SK-N-SH treated with all-trans-retinoic acid at 6 μM for 48 hours (cell line): ENCODE data around the gene VPS39.

ENCODE experiments used
- ARNTL ChIP-seq: fragments of 450-650 bp; formaldehyde crosslinking; IDR thresholded peaks from 2 replicates; pipeline ENCODE4 v1.5.0; 2020; ENCODE audit warnings: low read depth, mild to moderate bottlenecking, moderate library complexity, borderline replicate concordance
- BACH2 ChIP-seq: fragments of 250-450 bp; sonication (Bioruptor Pico); IDR thresholded peaks from 2 replicates; pipeline ENCODE4 v1.9.0; 2021; ENCODE audit warnings: mild to moderate bottlenecking, borderline replicate concordance
- CSRNP3 ChIP-seq: fragments of 250-450 bp; sonication (Bioruptor Pico); IDR thresholded peaks from 2 replicates; pipeline ENCODE4 v1.5.1; 2021; ENCODE audit warnings: mild to moderate bottlenecking, moderate library complexity
- ISL1 ChIP-seq: fragments of 250-450 bp; sonication (Bioruptor Pico); IDR thresholded peaks from 2 replicates; pipeline ENCODE4 v2.1.2; 2022; ENCODE audit warnings: mild to moderate bottlenecking, moderate library complexity
- OSR1 ChIP-seq: fragments of 250-450 bp; sonication (Bioruptor Pico); IDR thresholded peaks from 2 replicates; pipeline ENCODE4 v1.8.0; 2022; ENCODE audit warnings: moderate library complexity, mild to moderate bottlenecking, inconsistent platforms
- PPARA ChIP-seq: fragments of 250-450 bp; sonication (Bioruptor Pico); IDR thresholded peaks from 2 replicates; pipeline ENCODE4 v1.5.0; 2020; ENCODE audit warnings: mild to moderate bottlenecking, borderline replicate concordance
- SNAI2 ChIP-seq: fragments of 250-450 bp; sonication (Bioruptor Pico); IDR thresholded peaks from 2 replicates; pipeline ENCODE4 v1.5.0; 2020; ENCODE audit warnings: mild to moderate bottlenecking, moderate library complexity
- TOX ChIP-seq: fragments of 250-450 bp; sonication (Bioruptor Pico); IDR thresholded peaks from 2 replicates; pipeline ENCODE4 v1.8.0; 2021; ENCODE audit warnings: mild to moderate bottlenecking, moderate library complexity, borderline replicate concordance
- ZC3H10 ChIP-seq: fragments of 250-450 bp; sonication (Bioruptor Pico); IDR thresholded peaks from 2 replicates; pipeline ENCODE4 v1.5.1; 2021; ENCODE audit warnings: mild to moderate bottlenecking, moderate library complexity
- ZFP30 ChIP-seq: fragments of 450-650 bp; formaldehyde crosslinking; IDR thresholded peaks from 2 replicates; pipeline ENCODE4 v1.5.0; 2022; ENCODE audit warnings: mild to moderate bottlenecking, moderate library complexity
- ZNF565 ChIP-seq: fragments of 450-650 bp; formaldehyde crosslinking; conservative IDR thresholded peaks from 2 replicates; pipeline ENCODE4 v1.5.0; 2020; ENCODE audit warnings: low read depth, mild to moderate bottlenecking, moderate library complexity
- TF ChIP-seq, protein P1 (sequence below): fragments of 250-450 bp; sonication (Bioruptor Pico); IDR thresholded peaks from 2 replicates; pipeline ENCODE4 v1.8.0; 2021; ENCODE audit warnings: low read depth, mild to moderate bottlenecking, moderate library complexity, borderline replicate concordance
- TF ChIP-seq, protein P2 (sequence below): fragments of 250-450 bp; sonication (Bioruptor Pico); IDR thresholded peaks from 2 replicates; pipeline ENCODE4 v1.5.1; 2020; ENCODE audit warnings: low read depth, mild to moderate bottlenecking, moderate library complexity
- TF ChIP-seq, protein P3 (sequence below): fragments of 250-450 bp; sonication (Bioruptor Pico); IDR thresholded peaks from 2 replicates; pipeline ENCODE4 v1.8.0; 2020; ENCODE audit warnings: mild to moderate bottlenecking, moderate library complexity, borderline replicate concordance

DNA sequence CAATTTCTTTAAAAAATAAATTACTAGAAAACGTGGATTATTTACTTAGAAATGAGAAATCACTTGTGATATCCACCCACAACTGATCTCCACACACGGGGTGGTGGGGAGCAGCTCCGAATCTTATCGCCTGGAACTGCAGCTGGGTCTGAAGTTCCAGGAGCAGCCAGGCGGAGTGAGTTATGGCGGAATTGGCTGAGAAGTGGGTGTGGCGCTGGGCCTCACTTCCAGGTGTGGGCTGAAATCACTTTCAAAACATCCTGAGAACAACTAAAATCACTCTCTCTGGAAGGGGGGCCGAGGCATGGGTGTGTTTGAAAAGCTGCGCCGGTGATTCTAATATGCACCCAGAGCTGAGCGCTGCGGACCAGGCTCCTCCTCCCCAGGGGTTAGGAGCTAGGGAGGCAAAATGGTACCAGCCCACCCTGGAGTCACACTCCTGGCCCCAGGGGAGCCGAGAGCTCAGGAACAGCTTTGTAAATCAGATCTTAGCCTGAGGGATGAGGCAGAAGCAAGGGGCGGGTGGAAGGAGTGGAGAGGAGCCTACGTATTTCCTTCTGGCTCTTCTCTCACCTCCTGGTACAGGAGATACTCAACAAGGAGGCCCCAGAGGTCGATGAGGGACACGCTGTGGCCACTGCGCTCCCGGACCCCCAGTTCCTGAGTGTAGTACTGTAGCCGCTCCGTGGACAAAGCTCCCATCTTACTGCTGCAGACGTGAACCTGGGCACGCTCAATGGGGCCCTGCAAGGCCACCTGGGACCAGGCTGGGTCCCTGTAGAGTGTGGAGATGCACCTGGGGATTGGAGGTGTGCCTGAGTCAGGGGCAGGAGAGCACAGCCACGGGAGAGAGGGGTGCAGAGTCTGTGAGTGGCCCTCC, 61.3 kb downstream of the VPS39 start:
- no peak for TF ChIP-seq ZC3H10 (CRISPR knock-in tag)
- TF ChIP-seq CSRNP3 = no peak
- TF ChIP-seq ZFP30 (CRISPR knock-in tag) = no peak
- no peak for TF ChIP-seq OSR1 (CRISPR knock-in tag)
- TF ChIP-seq ARNTL = no peak
- TF ChIP-seq ZNF565 (CRISPR knock-in tag) = no peak
- TF ChIP-seq PPARA (CRISPR knock-in tag) = no peak
- TF ChIP-seq, protein P1, sequence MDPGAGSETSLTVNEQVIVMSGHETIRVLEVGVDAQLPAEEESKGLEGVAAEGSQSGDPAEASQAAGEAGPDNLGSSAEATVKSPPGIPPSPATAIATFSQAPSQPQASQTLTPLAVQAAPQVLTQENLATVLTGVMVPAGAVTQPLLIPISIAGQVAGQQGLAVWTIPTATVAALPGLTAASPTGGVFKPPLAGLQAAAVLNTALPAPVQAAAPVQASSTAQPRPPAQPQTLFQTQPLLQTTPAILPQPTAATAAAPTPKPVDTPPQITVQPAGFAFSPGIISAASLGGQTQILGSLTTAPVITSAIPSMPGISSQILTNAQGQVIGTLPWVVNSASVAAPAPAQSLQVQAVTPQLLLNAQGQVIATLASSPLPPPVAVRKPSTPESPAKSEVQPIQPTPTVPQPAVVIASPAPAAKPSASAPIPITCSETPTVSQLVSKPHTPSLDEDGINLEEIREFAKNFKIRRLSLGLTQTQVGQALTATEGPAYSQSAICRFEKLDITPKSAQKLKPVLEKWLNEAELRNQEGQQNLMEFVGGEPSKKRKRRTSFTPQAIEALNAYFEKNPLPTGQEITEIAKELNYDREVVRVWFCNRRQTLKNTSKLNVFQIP (CRISPR knock-in tag) = no peak
- TF ChIP-seq ISL1 = no peak
- TF ChIP-seq, protein P2, sequence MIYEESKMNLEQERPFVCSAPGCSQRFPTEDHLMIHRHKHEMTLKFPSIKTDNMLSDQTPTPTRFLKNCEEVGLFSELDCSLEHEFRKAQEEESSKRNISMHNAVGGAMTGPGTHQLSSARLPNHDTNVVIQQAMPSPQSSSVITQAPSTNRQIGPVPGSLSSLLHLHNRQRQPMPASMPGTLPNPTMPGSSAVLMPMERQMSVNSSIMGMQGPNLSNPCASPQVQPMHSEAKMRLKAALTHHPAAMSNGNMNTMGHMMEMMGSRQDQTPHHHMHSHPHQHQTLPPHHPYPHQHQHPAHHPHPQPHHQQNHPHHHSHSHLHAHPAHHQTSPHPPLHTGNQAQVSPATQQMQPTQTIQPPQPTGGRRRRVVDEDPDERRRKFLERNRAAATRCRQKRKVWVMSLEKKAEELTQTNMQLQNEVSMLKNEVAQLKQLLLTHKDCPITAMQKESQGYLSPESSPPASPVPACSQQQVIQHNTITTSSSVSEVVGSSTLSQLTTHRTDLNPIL = no peak
- TF ChIP-seq, protein P3, sequence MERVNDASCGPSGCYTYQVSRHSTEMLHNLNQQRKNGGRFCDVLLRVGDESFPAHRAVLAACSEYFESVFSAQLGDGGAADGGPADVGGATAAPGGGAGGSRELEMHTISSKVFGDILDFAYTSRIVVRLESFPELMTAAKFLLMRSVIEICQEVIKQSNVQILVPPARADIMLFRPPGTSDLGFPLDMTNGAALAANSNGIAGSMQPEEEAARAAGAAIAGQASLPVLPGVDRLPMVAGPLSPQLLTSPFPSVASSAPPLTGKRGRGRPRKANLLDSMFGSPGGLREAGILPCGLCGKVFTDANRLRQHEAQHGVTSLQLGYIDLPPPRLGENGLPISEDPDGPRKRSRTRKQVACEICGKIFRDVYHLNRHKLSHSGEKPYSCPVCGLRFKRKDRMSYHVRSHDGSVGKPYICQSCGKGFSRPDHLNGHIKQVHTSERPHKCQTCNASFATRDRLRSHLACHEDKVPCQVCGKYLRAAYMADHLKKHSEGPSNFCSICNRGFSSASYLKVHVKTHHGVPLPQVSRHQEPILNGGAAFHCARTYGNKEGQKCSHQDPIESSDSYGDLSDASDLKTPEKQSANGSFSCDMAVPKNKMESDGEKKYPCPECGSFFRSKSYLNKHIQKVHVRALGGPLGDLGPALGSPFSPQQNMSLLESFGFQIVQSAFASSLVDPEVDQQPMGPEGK (CRISPR knock-in tag) = no peak
- no peak for TF ChIP-seq TOX (CRISPR knock-in tag)
- TF ChIP-seq SNAI2 (CRISPR knock-in tag) = no peak
- TF ChIP-seq BACH2 (CRISPR knock-in tag) = no peak
